ENCODE measurements around the gene ZSWIM3. TPM values are rescaled to one million over a fixed set of nuclear protein-coding genes. Genes with fewer than 3 reads are reported as not detected.
A peak's percentile ranks its signal among the peaks of the same experiment; 100 is the strongest.

The ZSWIM3 gene
- total and polyA plus RNA-seq, 2 of the 13 experiments (the other 11 are each of a cell fraction or from before 2014, with no cell fraction given) = 5.2 to 5.8 TPM

- TF ChIP-seq ZFP36L1 (CRISPR knock-in tag; IDR thresholded peaks at IDR 0.05) = 0 out of 2 replicates have a peak, but pooled peaks have one; percentile 41
- no peak for TF ChIP-seq ZNF17 (CRISPR knock-in tag; IDR thresholded peaks at IDR 0.05)
- no peak for TF ChIP-seq ZBTB49 (CRISPR knock-in tag; IDR thresholded peaks at IDR 0.05; ENCODE audit: borderline replicate concordance)
- no peak for TF ChIP-seq ZBTB3 (CRISPR knock-in tag; IDR thresholded peaks at IDR 0.05; ENCODE audit: borderline replicate concordance, low read depth)
- TF ChIP-seq MXI1 (IDR thresholded peaks at IDR 0.05; ENCODE audit: borderline replicate concordance, low read depth, low read length) = peak; percentile 82; the same call in 2 of the 3 replicates
- TF ChIP-seq ZNF296 (CRISPR knock-in tag; conservative IDR thresholded peaks at IDR 0.05) = peak; percentile 57; the same call in 1 of the 2 replicates
- peak; percentile 89 for TF ChIP-seq BCL3 (CRISPR knock-in tag; IDR thresholded peaks at IDR 0.05)
- peak; percentile 67; the same call in 1 of the 2 replicates for TF ChIP-seq TFE3 (CRISPR knock-in tag; IDR thresholded peaks at IDR 0.05)
- peak; percentile 86; the same call in 1 of the 2 replicates for TF ChIP-seq ZNF605 (CRISPR knock-in tag; IDR thresholded peaks at IDR 0.05)
- TF ChIP-seq ZBTB42 (CRISPR knock-in tag; IDR thresholded peaks at IDR 0.05) = no peak
- TF ChIP-seq ZNF280B (CRISPR knock-in tag; IDR thresholded peaks at IDR 0.05; ENCODE audit: borderline replicate concordance) = peak; percentile 64; the same call in 1 of the 2 replicates
- no peak for TF ChIP-seq ARNT (IDR thresholded peaks at IDR 0.05)
- peak; percentile 49; the same call in 1 of the 2 replicates for TF ChIP-seq NFKB2 (CRISPR knock-in tag; IDR thresholded peaks at IDR 0.05; ENCODE audit: borderline replicate concordance)
- no peak; the same call in 1 of the 2 replicates for TF ChIP-seq ZNF543 (CRISPR knock-in tag; IDR thresholded peaks at IDR 0.05)
- no peak for TF ChIP-seq ZNF646 (CRISPR knock-in tag; IDR thresholded peaks at IDR 0.05)
Observed at GRCh38 chr20:45857114-45857881, at the start of gene ZSWIM3, which contains the start of gene ACOT8 (continued).

Data from HepG2 (cell line).